Suprapubic skin (tissue), 4 donors: ENCODE data around the gene DERA. TPM values are rescaled to one million over a fixed set of nuclear protein-coding genes. Genes with fewer than 3 reads are reported as not detected.

ENCODE experiments used
- DNase-seq, 2 donors: peaks; one replicate each; pipeline ENCODE4 v3.0.0-alpha.2; 2019; ENCODE audit warnings: low spot score in 2 of 2
- H3K27ac ChIP-seq: fragments of 200-600 bp; sonication (generic); one replicate; pipeline ENCODE4 v1.5.1; 2019
- H3K27me3 ChIP-seq: fragments of 200-600 bp; sonication (generic); one replicate; pipeline ENCODE4 v1.5.1; 2019
- H3K36me3 ChIP-seq: fragments of 200-600 bp; sonication (generic); one replicate; pipeline ENCODE4 v1.5.1; 2019
- H3K4me1 ChIP-seq: fragments of 200-600 bp; sonication (generic); one replicate; pipeline ENCODE4 v1.5.1; 2019
- H3K4me3 ChIP-seq: fragments of 200-600 bp; sonication (generic); one replicate; pipeline ENCODE4 v1.5.1; 2019; ENCODE audit warnings: mild to moderate bottlenecking
- H3K9me3 ChIP-seq: fragments of 200-600 bp; sonication (generic); one replicate; pipeline ENCODE4 v1.5.1; 2019
- CTCF ChIP-seq, 2 donors: fragments of 200-600 bp in 1 of 2; fragments of 450-650 bp in 1 of 2; sonication (generic) in 1 of 2; IDR thresholded peaks; one replicate each; pipeline ENCODE4 v1.5.1; 2016 to 2019; ENCODE audit warnings: antibody characterized with exemption in 2 of 2, mild to moderate bottlenecking in 1 of 2, moderate library complexity in 1 of 2
- EP300 ChIP-seq: sonication (generic); formaldehyde crosslinking; IDR thresholded peaks from one replicate; pipeline ENCODE4 v1.6.1; 2017; ENCODE audit warnings: antibody characterized with exemption
- POLR2A ChIP-seq, 2 donors: fragments of 450-650 bp; IDR thresholded peaks; one replicate each; pipeline ENCODE4 v1.6.1; 2017; ENCODE audit warnings: antibody characterized with exemption in 2 of 2, mild to moderate bottlenecking in 2 of 2, moderate library complexity in 2 of 2
- POLR2AphosphoS5 ChIP-seq, 3 donors: sonication (generic); formaldehyde crosslinking; IDR thresholded peaks; one replicate each; pipeline ENCODE4 v1.6.1; 2017; ENCODE audit warnings: antibody characterized with exemption in 3 of 3
- WGBS: methylation state at CpG from one replicate; pipeline ENCODE4 v1.1.5; 2018; 5-methylcytosine and 5-hydroxymethylcytosine counted together
- total RNA-seq, 4 donors: library from RNA; depleted of rRNA; stranded (reverse); fragments of >200 nt; gene quantifications; one replicate each; pipeline ENCODE4 v1.1.0, GENCODE V29; 2016

DERA gene
- total RNA-seq, 4 donors from 2014 or later = 32.2 to 39.4 (median 34.2) TPM

- Histone ChIP-seq H3K27me3 (no peaks in the 10 kb centered on the region), H3K36me3 (no peaks in the 10 kb centered on the region), H3K4me3 (no peak overlapping the region), H3K4me1 (peaks cover 3% of the 10 kb centered on the region), H3K9me3 (no peaks in the 10 kb centered on the region), H3K27ac (no peak overlapping the region)
- DNase-seq = no peak
- TF ChIP-seq CTCF (IDR thresholded peaks at IDR 0.05) = no peak
- TF ChIP-seq EP300 = no peak
- no peak for TF ChIP-seq POLR2AphosphoS5 (IDR thresholded peaks at IDR 0.05)
- no peak for TF ChIP-seq POLR2A (IDR thresholded peaks at IDR 0.05)
- WGBS = 74% methylated on average over 2 of the region's 2 CpGs
Measured at GRCh38 chr12:15928346-15928745, 17.2 kb downstream of the DERA start.

GRCh38 chr12:15928870-15929571, 17.9 kb downstream of the DERA start:
- Histone ChIP-seq H3K9me3 (no peaks in the 10 kb centered on the region), H3K27me3 (no peaks in the 10 kb centered on the region), H3K4me3 (no peak overlapping the region), H3K4me1 (peaks cover 3% of the 10 kb centered on the region), H3K36me3 (no peaks in the 10 kb centered on the region), H3K27ac (no peak overlapping the region)
- 73% methylated on average over 10 of the region's 10 CpGs for WGBS
- DNase-seq = no peak
- TF ChIP-seq EP300 (no peak), POLR2A (IDR thresholded peaks at IDR 0.05) (no peak), CTCF (IDR thresholded peaks at IDR 0.05) (no peak), POLR2AphosphoS5 (IDR thresholded peaks at IDR 0.05) (no peak)

DNA sequence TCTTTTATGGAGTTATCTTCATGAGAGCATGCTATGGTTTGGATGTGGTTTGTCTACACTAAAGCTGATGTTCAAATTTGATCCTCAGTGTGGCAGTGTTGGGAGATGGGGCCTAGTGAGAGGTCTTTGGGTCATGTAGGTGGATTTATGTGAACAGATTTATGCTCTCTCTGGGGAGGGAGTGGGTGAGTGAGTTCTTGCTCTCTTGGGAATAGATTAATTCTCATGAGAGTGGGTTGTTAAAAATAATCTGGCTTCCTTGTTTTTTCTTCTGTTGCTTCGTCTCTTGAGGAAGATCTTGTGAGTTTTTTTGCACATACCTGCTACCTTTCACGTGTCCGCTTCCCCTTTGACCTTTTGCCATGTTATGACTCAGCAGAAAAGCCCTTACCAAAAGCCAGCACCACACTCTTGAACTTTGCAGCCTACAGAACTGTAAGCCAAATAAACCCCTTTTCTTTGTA, 20.5 kb downstream of the DERA start:
- Histone ChIP-seq H3K4me1 (peaks cover 3% of the 10 kb centered on the region), H3K9me3 (no peaks in the 10 kb centered on the region), H3K27me3 (no peaks in the 10 kb centered on the region), H3K36me3 (no peaks in the 10 kb centered on the region), H3K27ac (no peak overlapping the region), H3K4me3 (no peak overlapping the region)
- 83% methylated on average over 3 of the region's 3 CpGs for WGBS
- no peak for TF ChIP-seq EP300
- TF ChIP-seq CTCF (IDR thresholded peaks at IDR 0.05) = no peak
- DNase-seq = no peak

DNA sequence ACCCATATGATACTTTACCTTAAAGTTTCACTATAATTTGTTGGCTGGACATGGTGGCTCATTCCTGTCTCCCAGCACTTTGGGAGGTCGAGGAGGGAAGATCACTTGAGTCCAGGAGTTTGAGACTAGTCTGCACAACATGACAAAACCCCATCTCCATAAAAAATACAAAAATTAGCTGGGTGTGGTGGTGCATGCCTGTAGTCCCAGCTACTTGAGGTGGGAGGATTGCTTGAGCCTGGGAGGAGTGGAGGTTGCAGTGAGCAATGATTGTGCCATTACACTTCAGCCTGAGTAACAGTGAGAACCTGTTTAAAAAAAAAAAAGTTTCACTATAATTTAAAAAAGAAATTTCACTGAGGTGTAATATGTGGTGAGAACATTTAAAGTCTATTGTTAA, 21.2 kb downstream of the DERA start:
- no peaks in the 10 kb centered on the region for H3K36me3 ChIP-seq
- no peaks in the 10 kb centered on the region for H3K9me3 ChIP-seq
- no peak overlapping the region for H3K27ac ChIP-seq
- TF ChIP-seq EP300 (no peak), CTCF (IDR thresholded peaks at IDR 0.05) (no peak), POLR2A (IDR thresholded peaks at IDR 0.05) (no peak), POLR2AphosphoS5 (IDR thresholded peaks at IDR 0.05) (no peak)
- H3K4me1 ChIP-seq = peaks cover 3% of the 10 kb centered on the region
- 100% methylated on average over 1 of the region's 1 CpG for WGBS
- H3K4me3 ChIP-seq = no peak overlapping the region
- no peak for DNase-seq
- no peaks in the 10 kb centered on the region for H3K27me3 ChIP-seq

DNA sequence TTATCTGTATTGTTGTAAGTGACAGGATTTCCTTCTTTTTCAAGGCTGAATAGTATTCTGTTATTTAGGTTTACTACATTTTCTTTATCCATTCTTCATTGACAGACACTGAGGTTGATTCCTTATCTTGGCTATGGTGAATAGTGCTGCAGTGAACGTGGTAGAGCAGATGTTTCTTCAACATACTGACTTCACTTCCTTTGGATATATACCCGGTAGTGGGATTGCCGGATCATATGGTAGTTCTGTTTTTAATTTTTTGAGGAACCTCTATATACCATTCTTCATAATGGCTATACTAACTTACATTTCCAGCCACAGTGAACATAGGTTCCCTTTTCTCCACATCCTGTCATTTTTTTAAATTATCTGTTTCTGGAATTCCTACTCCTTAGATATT, 21.8 kb downstream of the DERA start:
- Histone ChIP-seq H3K27ac (no peak overlapping the region), H3K27me3 (no peaks in the 10 kb centered on the region), H3K4me1 (peaks cover 3% of the 10 kb centered on the region), H3K9me3 (no peaks in the 10 kb centered on the region), H3K4me3 (no peak overlapping the region), H3K36me3 (no peaks in the 10 kb centered on the region)
- no peak for TF ChIP-seq EP300
- TF ChIP-seq POLR2AphosphoS5 (IDR thresholded peaks at IDR 0.05) = no peak
- no peak for TF ChIP-seq CTCF (IDR thresholded peaks at IDR 0.05)
- no peak for TF ChIP-seq POLR2A (IDR thresholded peaks at IDR 0.05)
- DNase-seq = no peak
- WGBS = 94% methylated on average over 3 of the region's 3 CpGs
